Fibroblast of lung (primary cell): ENCODE results near the gene TMPRSS5.

Experiments used
- EZH2 ChIP-seq: IDR thresholded peaks from 2 replicates; pipeline ENCODE4 v1.5.1; 2012; ENCODE audit warnings: low read length, control low read depth, mild to moderate bottlenecking; ENCODE audit errors: missing control alignments
- TF ChIP-seq, protein P1 (sequence below), 2 donors: IDR thresholded peaks in 1 of 2; conservative IDR thresholded peaks in 1 of 2; 1 replicate in 1 of 2; 2 replicates in 1 of 2; pipeline ENCODE4 v1.5.1; 2011 to 2012; ENCODE audit warnings: low read length in 2 of 2, control low read depth in 1 of 2, inconsistent platforms in 1 of 2, low read depth in 1 of 2, mild to moderate bottlenecking in 1 of 2

DNA sequence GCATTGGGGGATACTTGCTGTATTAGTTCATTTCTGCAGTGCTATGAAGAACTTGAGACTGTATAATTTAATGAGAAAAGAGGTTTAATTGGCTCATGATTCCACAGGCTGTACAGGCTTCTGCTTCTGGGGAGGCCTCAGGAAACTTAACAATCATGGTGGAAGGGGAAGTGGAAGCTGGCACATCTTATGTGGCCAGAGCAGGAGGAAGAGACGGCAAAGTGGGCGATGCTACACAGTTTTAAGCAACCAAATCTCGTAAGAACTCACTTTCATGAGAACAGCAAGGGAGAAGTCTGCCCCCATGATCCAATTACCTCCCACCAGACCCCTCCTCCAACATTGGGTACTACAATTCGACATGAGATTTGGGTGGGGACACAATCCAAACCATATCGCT, 55.1 kb downstream of the TMPRSS5 start:
- TF ChIP-seq, protein P1, sequence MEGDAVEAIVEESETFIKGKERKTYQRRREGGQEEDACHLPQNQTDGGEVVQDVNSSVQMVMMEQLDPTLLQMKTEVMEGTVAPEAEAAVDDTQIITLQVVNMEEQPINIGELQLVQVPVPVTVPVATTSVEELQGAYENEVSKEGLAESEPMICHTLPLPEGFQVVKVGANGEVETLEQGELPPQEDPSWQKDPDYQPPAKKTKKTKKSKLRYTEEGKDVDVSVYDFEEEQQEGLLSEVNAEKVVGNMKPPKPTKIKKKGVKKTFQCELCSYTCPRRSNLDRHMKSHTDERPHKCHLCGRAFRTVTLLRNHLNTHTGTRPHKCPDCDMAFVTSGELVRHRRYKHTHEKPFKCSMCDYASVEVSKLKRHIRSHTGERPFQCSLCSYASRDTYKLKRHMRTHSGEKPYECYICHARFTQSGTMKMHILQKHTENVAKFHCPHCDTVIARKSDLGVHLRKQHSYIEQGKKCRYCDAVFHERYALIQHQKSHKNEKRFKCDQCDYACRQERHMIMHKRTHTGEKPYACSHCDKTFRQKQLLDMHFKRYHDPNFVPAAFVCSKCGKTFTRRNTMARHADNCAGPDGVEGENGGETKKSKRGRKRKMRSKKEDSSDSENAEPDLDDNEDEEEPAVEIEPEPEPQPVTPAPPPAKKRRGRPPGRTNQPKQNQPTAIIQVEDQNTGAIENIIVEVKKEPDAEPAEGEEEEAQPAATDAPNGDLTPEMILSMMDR (conservative IDR thresholded peaks at IDR 0.05 in 1 of 2, IDR thresholded peaks at IDR 0.05 in 1 of 2; ENCODE audit: low read depth in 1 of 2, low read length in 2 of 2) = no peak
- TF ChIP-seq EZH2 = no peak
